Ishikawa (cell line): ENCODE measurements around the gene TCF15.

Experiments used
- EP300 ChIP-seq: IDR thresholded peaks from 2 replicates; pipeline ENCODE4 v1.6.1; 2012; ENCODE audit warnings: borderline replicate concordance
- FOXM1 ChIP-seq: IDR thresholded peaks from 2 replicates; pipeline ENCODE4 v1.6.1; 2012; ENCODE audit warnings: low read depth, borderline replicate concordance
- REST ChIP-seq: IDR thresholded peaks from 2 replicates; pipeline ENCODE4 v1.6.1; 2012; ENCODE audit warnings: low read depth, mild to moderate bottlenecking
- TEAD4 ChIP-seq: IDR thresholded peaks from 2 replicates; pipeline ENCODE4 v1.6.1; 2012
- USF1 ChIP-seq: IDR thresholded peaks from 2 replicates; pipeline ENCODE4 v1.6.1; 2012

GRCh38 chr20:600736-601135 lies 9.4 kb downstream of the TCF15 start:
- TF ChIP-seq REST (no peak), EP300 (no peak), TEAD4 (no peak), FOXM1 (no peak), USF1 (0 out of 2 replicates have a peak, but pooled peaks have one; percentile 13)
